BLaER1 treated with 17β-estradiol and CSF1 and Interleukin-3, amounts not matched to agents 10 nM and 100 nM (cell line): Measurements from ENCODE around the gene CCDC38.

Experiments
- H3K27ac ChIP-seq, 11 experiments: shearing (Covaris generic); formaldehyde crosslinking; 2 replicates each; pipeline ENCODE4 v1.8.1; 2022
- H3K27me3 ChIP-seq, 11 experiments: shearing (Covaris generic); formaldehyde crosslinking; 2 replicates each; pipeline ENCODE4 v1.8.1; 2022
- H3K36me3 ChIP-seq, 11 experiments: shearing (Covaris generic); formaldehyde crosslinking; 2 replicates each; pipeline ENCODE4 v1.8.1; 2022
- H3K4me1 ChIP-seq, 10 experiments: shearing (Covaris generic); formaldehyde crosslinking; 2 replicates each; pipeline ENCODE4 v1.8.1; 2022
- H3K4me2 ChIP-seq, 11 experiments: shearing (Covaris generic); formaldehyde crosslinking; 2 replicates each; pipeline ENCODE4 v1.8.1; 2022
- H3K4me3 ChIP-seq, 10 experiments: shearing (Covaris generic); formaldehyde crosslinking; 2 replicates each; pipeline ENCODE4 v1.8.1; 2022
- H3K9ac ChIP-seq, 11 experiments: shearing (Covaris generic); formaldehyde crosslinking; 2 replicates each; pipeline ENCODE4 v1.8.1; 2022
- H3K9me3 ChIP-seq, 11 experiments: shearing (Covaris generic); formaldehyde crosslinking; replicated peaks in 1 of 11; 2 replicates each; pipeline ENCODE4 v1.8.1; 2022
- H4K20me1 ChIP-seq, 11 experiments: shearing (Covaris generic); formaldehyde crosslinking; 2 replicates each; pipeline ENCODE4 v1.8.1; 2022
- Cebpa-rat ChIP-seq, 11 experiments: shearing (Covaris generic); IDR thresholded peaks; 2 replicates each; pipeline ENCODE4 v1.8.1; 2022

Gene CCDC38

GRCh38 chr12:95951515-95951914 is 9.1 kb upstream of the CCDC38 start:
- no peak overlapping the region for H3K4me3 ChIP-seq
- no peak for TF ChIP-seq Cebpa-rat (IDR thresholded peaks at IDR 0.05)
- H4K20me1 ChIP-seq, result no peaks in the 10 kb centered on the region
- no peaks in the 10 kb centered on the region for H3K36me3 ChIP-seq
- peaks cover 0 to 42% (median 0%) of the 10 kb centered on the region in 10 experiments; a peak in 6 of 20 replicates for H3K4me1 ChIP-seq
- no peak overlapping the region for H3K9ac ChIP-seq
- no peaks in the 10 kb centered on the region for H3K27me3 ChIP-seq
- 0 out of 22 replicates have a peak overlapping the region, but pooled peaks of 1 of the 11 experiments have one; percentile 4 for H3K27ac ChIP-seq
- H3K4me2 ChIP-seq, result peak overlapping the region in 3 of 11 experiments; percentile 40 to 74 (median 72); a peak in 6 of 22 replicates
- no peaks in the 10 kb centered on the region for H3K9me3 ChIP-seq

- peaks cover 0 to 42% (median 0%) of the 10 kb centered on the region in 10 experiments; a peak in 6 of 20 replicates for H3K4me1 ChIP-seq
- no peak overlapping the region for H3K4me2 ChIP-seq
Measured at GRCh38 chr12:95949477-95950206, 7.2 kb upstream of the CCDC38 start.

GRCh38 chr12:95944108-95944704 is 1.8 kb upstream of the CCDC38 start:
- peak overlapping the region in 8 of 11 experiments; percentile 75 to 99 (median 97); a peak in 12 of 22 replicates for H3K4me2 ChIP-seq
- no peaks in the 10 kb centered on the region for H3K36me3 ChIP-seq
- peak overlapping the region in 4 of 10 experiments; percentile 72 to 85 (median 76); a peak in 5 of 20 replicates for H3K4me3 ChIP-seq
- no peaks in the 10 kb centered on the region for H4K20me1 ChIP-seq
- H3K9ac ChIP-seq, result no peak overlapping the region
- no peaks in the 10 kb centered on the region for H3K27me3 ChIP-seq
- H3K4me1 ChIP-seq, result peaks cover 4 to 13% (median 8%) of the 10 kb centered on the region in 10 experiments; a peak in 16 of 20 replicates
- H3K9me3 ChIP-seq, result no peaks in the 10 kb centered on the region
- H3K27ac ChIP-seq, result no peak overlapping the region
- no peak for TF ChIP-seq Cebpa-rat (IDR thresholded peaks at IDR 0.05)

More at GRCh38 chr12:95949477-95950206, 7.2 kb upstream of the CCDC38 start:
- Histone ChIP-seq H3K9ac (no peak overlapping the region), H3K36me3 (no peaks in the 10 kb centered on the region), H3K27ac (no peak overlapping the region), H3K9me3 (no peaks in the 10 kb centered on the region), H4K20me1 (no peaks in the 10 kb centered on the region), H3K27me3 (no peaks in the 10 kb centered on the region), H3K4me3 (no peak overlapping the region)
- no peak for TF ChIP-seq Cebpa-rat (IDR thresholded peaks at IDR 0.05)

GRCh38 chr12:95943330-95943842 is 972 bp upstream of the CCDC38 start, which contains the start of gene AMDHD1:
Gene AMDHD1, plus strand, starts transcription at chr12:95943331. Its CDS starts 68 bp downstream, at chr12:95943399.
- H3K27me3 ChIP-seq, result no peaks in the 10 kb centered on the region
- no peaks in the 10 kb centered on the region for H4K20me1 ChIP-seq
- H3K9me3 ChIP-seq, result no peaks in the 10 kb centered on the region
- peak within 1 kb of the TSS; percentile 81 to 92 (median 86) for H3K27ac ChIP-seq
- H3K9ac ChIP-seq, result peak within 1 kb of the TSS; percentile 84 to 90 (median 88)
- no peaks in the 10 kb centered on the region for H3K36me3 ChIP-seq
- peak within 1 kb of the TSS; percentile 75 to 99 (median 95) for H3K4me2 ChIP-seq
- peak within 1 kb of the TSS; percentile 69 to 85 (median 76) for H3K4me3 ChIP-seq
- no peak for TF ChIP-seq Cebpa-rat (IDR thresholded peaks at IDR 0.05)
- peaks cover 4 to 13% (median 8%) of the 10 kb centered on the region in 10 experiments; a peak in 16 of 20 replicates for H3K4me1 ChIP-seq

GRCh38 chr12:95942101-95942523 is 302 bp downstream of the CCDC38 start:
- Histone ChIP-seq H3K4me2 (peak overlapping the region; percentile 75 to 99 (median 95)), H3K9ac (peak overlapping the region; percentile 84 to 90 (median 88)), H3K4me1 (peaks cover 4 to 21% (median 9%) of the 10 kb centered on the region in 10 experiments; a peak in 17 of 20 replicates), H3K9me3 (no peaks in the 10 kb centered on the region), H3K27me3 (no peaks in the 10 kb centered on the region), H3K27ac (peak overlapping the region; percentile 81 to 92 (median 86)), H3K4me3 (peak overlapping the region; percentile 69 to 85 (median 76)), H4K20me1 (no peaks in the 10 kb centered on the region), H3K36me3 (no peaks in the 10 kb centered on the region)
- TF ChIP-seq Cebpa-rat (IDR thresholded peaks at IDR 0.05), result no peak

GRCh38 chr12:95940514-95940913 is 1.9 kb downstream of the CCDC38 start:
- Histone ChIP-seq H3K4me3 (no peak overlapping the region), H3K9ac (no peak overlapping the region), H3K27ac (no peak overlapping the region), H3K4me2 (no peak overlapping the region), H3K36me3 (no peaks in the 10 kb centered on the region), H3K9me3 (no peaks in the 10 kb centered on the region), H3K27me3 (no peaks in the 10 kb centered on the region), H4K20me1 (no peaks in the 10 kb centered on the region), H3K4me1 (peaks cover 4 to 21% (median 9%) of the 10 kb centered on the region in 10 experiments; a peak in 17 of 20 replicates)
- no peak for TF ChIP-seq Cebpa-rat (IDR thresholded peaks at IDR 0.05)

- no peaks in the 10 kb centered on the region; a peak in 1 of 20 replicates for H3K4me1 ChIP-seq
- no peak overlapping the region for H3K9ac ChIP-seq
- no peak overlapping the region for H3K27ac ChIP-seq
- no peaks in the 10 kb centered on the region for H4K20me1 ChIP-seq
- H3K27me3 ChIP-seq, result no peaks in the 10 kb centered on the region
- H3K9me3 ChIP-seq, result peaks cover 8 to 25% (median 16%) of the 10 kb centered on the region in 11 experiments; a peak in 17 of 22 replicates
- no peaks in the 10 kb centered on the region for H3K36me3 ChIP-seq
- TF ChIP-seq Cebpa-rat (IDR thresholded peaks at IDR 0.05), result no peak
- no peak overlapping the region for H3K4me2 ChIP-seq
- no peak overlapping the region for H3K4me3 ChIP-seq
Measured at GRCh38 chr12:95922231-95922630, 20.2 kb downstream of the CCDC38 start.

GRCh38 chr12:95919110-95919509 is 23.3 kb downstream of the CCDC38 start:
- peaks cover 8 to 25% (median 16%) of the 10 kb centered on the region in 11 experiments; a peak in 17 of 22 replicates for H3K9me3 ChIP-seq
- no peaks in the 10 kb centered on the region for H4K20me1 ChIP-seq

More at GRCh38 chr12:95919110-95919509, 23.3 kb downstream of the CCDC38 start:
- Histone ChIP-seq H3K36me3 (no peaks in the 10 kb centered on the region), H3K4me2 (no peak overlapping the region), H3K9ac (no peak overlapping the region), H3K27me3 (no peaks in the 10 kb centered on the region), H3K27ac (no peak overlapping the region), H3K4me3 (no peak overlapping the region), H3K4me1 (peaks cover 0 to 6% (median 0%) of the 10 kb centered on the region in 10 experiments; a peak in 1 of 20 replicates)
- no peak for TF ChIP-seq Cebpa-rat (IDR thresholded peaks at IDR 0.05)
